Measurements from ENCODE around the gene ASTN2.
"Not testable (repeated sequence)": the region's sequence is repeated elsewhere in the genome, so short reads cannot be mapped to it uniquely, and the experiment has no call there.

The ASTN2 gene

GRCh38 chr9:116837018-116837989 is 577.6 kb downstream of the ASTN2 start:
- in situ Hi-C loops (cut with MboI; ENCODE audit: low sequenced_read_pairs) = no loop called here

GRCh38 chr9:116830321-116830720 is 584.5 kb downstream of the ASTN2 start:
- in situ Hi-C loops (cut with MboI; ENCODE audit: low sequenced_read_pairs) = not testable (repeated sequence)

GRCh38 chr9:116821633-116822229 is 593.1 kb downstream of the ASTN2 start:
- in situ Hi-C loops (cut with MboI; ENCODE audit: low sequenced_read_pairs) = no loop called here

GRCh38 chr9:116819116-116819515 is 595.7 kb downstream of the ASTN2 start:
- in situ Hi-C loops (cut with MboI; ENCODE audit: low sequenced_read_pairs) = no loop called here

DNA sequence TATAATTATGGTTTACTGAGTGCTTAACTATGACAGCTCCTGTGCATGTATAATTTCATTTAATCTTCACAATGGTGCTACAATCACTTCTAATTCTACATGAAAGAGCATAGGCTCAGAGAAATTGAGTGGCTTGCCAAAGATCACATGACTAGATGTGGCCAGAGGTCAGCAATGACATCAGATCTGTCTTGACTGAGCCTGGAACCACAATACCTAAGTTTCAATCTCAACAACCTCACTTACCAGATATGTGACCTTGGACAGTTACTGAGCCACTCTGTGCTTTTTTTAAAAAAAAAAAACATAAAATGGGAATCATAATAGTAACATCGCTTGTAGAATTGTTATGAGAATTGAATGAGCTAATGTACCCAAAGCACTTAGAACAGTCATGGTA is 597.1 kb downstream of the ASTN2 start:
- in situ Hi-C loops (cut with MboI; ENCODE audit: low sequenced_read_pairs) = no loop called here

- in situ Hi-C loops (cut with MboI; ENCODE audit: low sequenced_read_pairs) = no loop called here
These were observed 598.4 kb downstream of the ASTN2 start for GRCh38 chr9:116816484-116816883.

- in situ Hi-C loops (cut with MboI; ENCODE audit: low sequenced_read_pairs) = no loop called here
These were observed 599.0 kb downstream of the ASTN2 start for GRCh38 chr9:116815835-116816234.

DNA sequence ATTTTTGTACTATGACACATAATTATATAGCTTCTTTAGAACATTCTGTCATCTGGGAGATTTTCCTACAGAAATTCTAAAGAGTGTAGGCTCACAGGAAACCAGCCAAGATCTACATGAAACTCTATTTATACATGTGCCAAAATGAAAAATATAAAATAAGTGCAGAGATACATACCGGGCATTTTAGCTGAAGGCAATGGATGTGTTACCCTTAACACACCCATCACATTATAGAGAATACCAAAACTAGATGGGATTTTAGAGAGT is 601.9 kb downstream of the ASTN2 start:
- in situ Hi-C loops (cut with MboI; ENCODE audit: low sequenced_read_pairs) = no loop called here

GRCh38 chr9:116812231-116813030 is 602.4 kb downstream of the ASTN2 start:
- in situ Hi-C loops (cut with MboI; ENCODE audit: low sequenced_read_pairs) = no loop called here

DNA sequence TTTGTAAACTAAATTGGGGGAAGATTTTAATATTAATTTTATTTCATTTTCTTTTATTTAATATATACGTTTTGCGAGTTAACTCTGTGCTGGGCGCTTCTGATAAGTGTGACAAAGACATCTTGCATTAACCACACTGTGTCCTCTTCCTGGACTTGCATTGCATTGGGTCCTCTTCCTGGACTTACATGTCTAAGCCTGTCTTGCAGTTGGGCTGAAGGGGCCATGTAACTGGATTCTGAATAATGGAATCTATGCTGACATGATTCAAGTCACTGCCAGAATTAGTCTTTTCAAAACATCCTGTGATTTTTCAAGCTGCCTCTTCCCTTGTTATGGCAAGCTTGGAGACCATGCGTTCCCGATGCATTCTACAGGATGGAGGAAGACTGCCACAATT is 605.2 kb downstream of the ASTN2 start:
- in situ Hi-C loops (cut with MboI; ENCODE audit: low sequenced_read_pairs) = no loop called here

DNA sequence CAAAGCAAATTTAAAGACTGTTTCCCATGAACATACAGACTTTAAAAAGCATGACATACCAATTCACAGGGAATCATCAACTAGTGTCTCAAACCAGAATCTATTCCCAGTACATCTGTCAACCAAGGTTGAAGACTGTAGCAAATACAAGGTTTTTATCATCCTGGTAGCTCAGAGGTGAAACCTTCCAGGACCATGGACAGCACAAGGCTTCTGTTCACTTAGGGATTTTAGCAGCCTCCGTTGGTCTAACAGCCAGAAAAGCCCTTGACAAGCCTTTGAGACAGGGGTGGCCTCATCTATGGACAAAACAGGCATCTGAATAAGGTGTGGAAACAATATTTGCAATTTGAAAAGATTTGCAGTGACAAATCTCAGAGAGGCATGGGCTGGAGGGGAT is 608.8 kb downstream of the ASTN2 start:
- in situ Hi-C loops (cut with MboI; ENCODE audit: low sequenced_read_pairs) = no loop called here

GRCh38 chr9:116800885-116801284 is 614.0 kb downstream of the ASTN2 start:
- in situ Hi-C loops (cut with MboI; ENCODE audit: low sequenced_read_pairs) = no loop called here

DNA sequence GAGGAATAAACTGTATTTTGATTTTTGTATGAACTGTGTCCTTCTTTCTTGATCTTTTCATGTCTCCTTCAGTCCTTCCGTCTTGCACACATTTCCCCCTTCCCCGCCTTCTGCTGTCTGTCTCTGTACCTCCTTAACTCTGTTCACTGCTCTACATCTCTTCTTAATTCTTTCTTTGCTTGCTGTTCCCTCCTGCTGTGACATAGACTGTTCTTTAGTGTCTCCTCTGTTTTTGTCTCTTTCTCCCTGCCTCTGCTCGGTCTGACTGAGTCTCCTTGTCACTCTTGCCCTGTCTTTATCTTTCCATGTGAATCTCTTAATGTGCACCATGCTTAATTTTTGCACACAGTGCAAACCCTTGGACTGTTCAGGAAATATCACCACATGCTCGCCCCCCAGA is 614.8 kb downstream of the ASTN2 start:
- in situ Hi-C loops (cut with MboI; ENCODE audit: low sequenced_read_pairs) = no loop called here

- in situ Hi-C loops (cut with MboI; ENCODE audit: low sequenced_read_pairs) = no loop called here
These were observed 616.3 kb downstream of the ASTN2 start for GRCh38 chr9:116798521-116798920.

DNA sequence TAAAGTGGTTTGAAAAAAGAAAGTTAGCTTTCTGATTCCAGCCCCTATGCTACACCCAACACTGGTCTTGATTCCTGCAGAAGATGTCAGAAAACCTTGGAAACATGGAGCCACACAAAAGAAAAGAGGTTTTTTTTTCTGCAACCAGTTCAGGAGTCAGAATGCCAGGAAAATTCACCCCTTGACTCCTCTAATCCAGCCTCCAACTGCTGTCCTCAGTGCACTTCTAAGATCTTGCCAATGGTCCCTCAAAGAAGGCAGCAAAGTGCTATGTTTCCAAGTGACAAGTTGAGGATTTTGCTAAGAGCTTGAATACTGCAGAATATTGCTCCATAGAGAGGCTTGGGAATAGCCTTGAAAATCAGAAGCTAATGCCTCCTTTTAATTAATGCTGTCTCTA is 617.6 kb downstream of the ASTN2 start:
- in situ Hi-C loops (cut with MboI; ENCODE audit: low sequenced_read_pairs) = no loop called here

- in situ Hi-C loops (cut with MboI; ENCODE audit: low sequenced_read_pairs) = no loop called here
These were observed 618.2 kb downstream of the ASTN2 start for GRCh38 chr9:116796669-116797068.

DNA sequence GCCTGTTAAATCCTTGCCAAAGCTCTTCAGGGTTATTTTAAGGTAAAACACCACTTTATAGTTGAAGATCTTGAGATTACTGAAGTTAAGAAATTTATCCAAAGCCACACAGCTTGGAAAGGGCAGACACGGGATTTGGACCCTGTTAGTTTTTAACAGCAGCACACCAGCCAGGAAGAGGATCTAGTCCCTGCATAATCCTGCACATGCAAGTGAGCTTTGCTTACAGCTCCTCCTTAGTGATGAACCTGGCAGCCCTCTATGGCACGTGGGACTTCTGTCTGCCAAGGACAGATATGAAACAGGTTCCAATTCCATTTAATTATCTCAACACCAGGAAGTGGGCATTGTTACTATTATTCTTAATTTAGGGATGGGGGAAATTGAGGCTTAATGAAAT is 619.0 kb downstream of the ASTN2 start:
- in situ Hi-C loops (cut with MboI; ENCODE audit: low sequenced_read_pairs) = no loop called here

DNA sequence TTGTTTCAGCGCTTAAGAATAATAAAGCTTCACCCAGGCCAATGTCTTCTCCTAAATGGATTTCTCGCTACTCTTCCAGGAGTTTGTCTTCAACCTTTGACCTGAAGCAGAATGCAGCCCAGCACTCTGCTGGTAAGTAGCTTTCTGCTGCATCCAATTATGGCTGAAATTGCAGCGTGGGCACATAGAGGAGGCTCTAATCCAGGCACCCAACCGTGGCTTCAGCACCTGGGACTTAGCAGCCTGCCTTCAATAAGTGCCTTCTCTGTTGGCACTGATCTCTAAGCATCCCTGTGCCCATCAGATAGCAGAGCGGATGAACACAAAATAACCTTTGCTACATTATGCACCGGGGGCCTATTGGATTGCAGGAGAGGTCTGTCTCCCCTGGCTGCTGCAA is 622.6 kb downstream of the ASTN2 start:
- in situ Hi-C loops (cut with MboI; ENCODE audit: low sequenced_read_pairs) = no loop called here

DNA sequence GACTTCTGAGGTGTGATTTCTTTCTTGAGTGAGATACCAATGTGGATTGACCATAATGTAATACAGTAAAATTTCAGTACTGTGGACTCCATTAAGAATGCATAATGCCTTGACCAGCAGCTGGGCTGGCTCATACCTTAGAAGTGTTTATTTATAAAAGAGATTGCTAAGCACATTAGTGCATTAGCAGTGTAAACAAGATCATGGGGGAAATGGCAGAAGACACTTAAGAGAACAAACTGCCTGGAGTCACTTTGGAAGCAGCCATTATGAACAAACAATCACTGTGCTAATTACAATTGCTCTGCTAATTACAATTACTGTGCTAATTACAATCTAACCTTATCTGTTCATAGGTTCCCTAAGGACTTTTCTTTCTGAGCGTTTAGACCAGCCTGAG is 623.5 kb downstream of the ASTN2 start:
- in situ Hi-C loops (cut with MboI; ENCODE audit: low sequenced_read_pairs) = no loop called here

GRCh38 chr9:116789081-116789480 is 625.8 kb downstream of the ASTN2 start:
- in situ Hi-C loops (cut with MboI; ENCODE audit: low sequenced_read_pairs) = no loop called here

- in situ Hi-C loops (cut with MboI; ENCODE audit: low sequenced_read_pairs) = no loop called here
These were observed 628.1 kb downstream of the ASTN2 start for GRCh38 chr9:116786737-116787136.

- in situ Hi-C loops (cut with MboI; ENCODE audit: low sequenced_read_pairs) = no loop called here
These were observed 637.7 kb downstream of the ASTN2 start for GRCh38 chr9:116777116-116777515.
